HCT116 (cell line): ENCODE results near the gene SF3B5. TPM values are rescaled to one million over a fixed set of nuclear protein-coding genes. Genes with fewer than 3 reads are reported as not detected.
A peak's percentile ranks its signal among the peaks of the same experiment; 100 is the strongest.

Source experiments
- ATAC-seq: fragments of 200-7000 bp; cut with Tn5 transposase; 2 replicates; pipeline ENCODE4 v1.9.1; 2020; ENCODE audit warnings: mild to moderate bottlenecking, moderate library complexity
- BruUV-seq: library from RNA; stranded (reverse); fragments of 400-500 nt; replicated peaks from 2 replicates; lab custom pipeline; 2021; lab: Mats Ljungman, UMichigan
- CTCF ChIA-PET: fragments of 300-600 bp; sonication (Branson Sonifier 250); formaldehyde crosslinking; loops from one replicate; lab custom pipeline; 2021; ENCODE audit warnings: antibody characterized with exemption; lab: Charles Lee
- POLR2A ChIA-PET: fragments of 300-600, 350-600 bp; sonication (Branson Sonifier 250); formaldehyde crosslinking; loops from one replicate; lab custom pipeline; 2021; ENCODE audit warnings: antibody characterized with exemption; lab: Charles Lee
- RAD21 ChIA-PET, 2 experiments: fragments of 300-600 bp; sonication (Branson Sonifier 250); formaldehyde crosslinking; loops; one replicate each; lab custom pipeline; 2023; ENCODE audit warnings: low total read pairs in 2 of 2; ENCODE audit not compliant: uncharacterized antibody in 2 of 2, unreplicated experiment in 2 of 2, low non-redundant PET in 1 of 2; lab: Charles Lee
- DNase-seq: peaks from one replicate; pipeline ENCODE4 v3.0.0-alpha.2; 2010; ENCODE audit warnings: low read depth, low spot score
- H2AFZ ChIP-seq: fragments of 200-600 bp; shearing (Covaris generic), sonication (generic); 2 replicates; pipeline ENCODE4 v1.6.1; 2017; ENCODE audit warnings: low read depth, mixed run types, mixed read lengths, antibody characterized with exemption, low read length; ENCODE audit not compliant: poor library complexity, severe bottlenecking
- H3K27ac ChIP-seq: 2 replicates; pipeline ENCODE4 v1.5.1; 2012; ENCODE audit warnings: low read depth, low read length
- H3K27me3 ChIP-seq: fragments of 200-600 bp; sonication (generic); 2 replicates; pipeline ENCODE4 v1.6.1; 2016; ENCODE audit warnings: mixed run types, low read length, mixed read lengths; ENCODE audit not compliant: insufficient read depth
- H3K36me3 ChIP-seq, 2 experiments: fragments of 200-500 bp in 1 of 2; fragments of 200-600 bp in 1 of 2; sonication (Bioruptor generic) in 1 of 2; sonication (generic) in 1 of 2; 2 replicates each; pipeline versions ENCODE4 v1.5.1 to v1.6.1; 2014 to 2016; ENCODE audit warnings: low read length in 2 of 2, inconsistent platforms in 1 of 2, mixed read lengths in 1 of 2, mixed run types in 1 of 2; ENCODE audit not compliant: insufficient read depth in 2 of 2, control insufficient read depth in 1 of 2
- H3K4me1 ChIP-seq, 2 experiments: fragments of 200-600 bp in 1 of 2; sonication (generic) in 1 of 2; 2 replicates each; pipeline versions ENCODE4 v1.5.1 to v1.6.1; 2012 to 2017; ENCODE audit warnings: low read length in 2 of 2, inconsistent platforms in 1 of 2, mild to moderate bottlenecking in 1 of 2, mixed read lengths in 1 of 2, mixed run types in 1 of 2, moderate library complexity in 1 of 2; ENCODE audit not compliant: insufficient read depth in 2 of 2, control insufficient read depth in 1 of 2
- H3K4me2 ChIP-seq: fragments of 200-600 bp; sonication (generic); 2 replicates; pipeline ENCODE4 v1.6.1; 2017; ENCODE audit warnings: mixed run types, low read length, mixed read lengths
- H3K4me3 ChIP-seq, 2 experiments: fragments of 200-600 bp in 1 of 2; sonication (generic) in 1 of 2; replicated peaks in 1 of 2; 2 replicates each; pipeline ENCODE4 v1.5.1; 2011 to 2016; ENCODE audit warnings: low read length in 2 of 2, control low read depth in 1 of 2, low read depth in 1 of 2, mild to moderate bottlenecking in 1 of 2, mixed read lengths in 1 of 2, mixed run types in 1 of 2
- H3K79me2 ChIP-seq: fragments of 200-600 bp; sonication (generic); 2 replicates; pipeline ENCODE4 v1.6.1; 2017; ENCODE audit warnings: mild to moderate bottlenecking, mixed run types, low read length, moderate library complexity, mixed read lengths; ENCODE audit not compliant: insufficient read depth
- H3K9ac ChIP-seq: fragments of 200-600 bp; sonication (generic); 2 replicates; pipeline ENCODE4 v1.6.1; 2016; ENCODE audit warnings: low read length, mixed read lengths
- H3K9me2 ChIP-seq: fragments of 200-600 bp; sonication (generic), shearing (Covaris generic); 2 replicates; pipeline ENCODE4 v1.6.1; 2017; ENCODE audit warnings: mixed run types, mild to moderate bottlenecking, moderate library complexity; ENCODE audit not compliant: insufficient read depth
- H3K9me3 ChIP-seq, 2 experiments: fragments of 200-500 bp in 1 of 2; fragments of 200-600 bp in 1 of 2; sonication (Bioruptor generic) in 1 of 2; sonication (generic) in 1 of 2; 2 replicates each; pipeline ENCODE4 v1.6.1; 2014 to 2017; ENCODE audit warnings: low read length in 2 of 2, mixed read lengths in 2 of 2, inconsistent platforms in 1 of 2, low read depth in 1 of 2, mild to moderate bottlenecking in 1 of 2, mixed run types in 1 of 2, moderate library complexity in 1 of 2; ENCODE audit not compliant: control insufficient read depth in 1 of 2, insufficient read depth in 1 of 2
- H4K20me1 ChIP-seq: fragments of 200-600 bp; sonication (generic), shearing (Covaris generic); 2 replicates; pipeline ENCODE4 v1.6.1; 2017; ENCODE audit warnings: mixed run types, mild to moderate bottlenecking, moderate library complexity; ENCODE audit not compliant: insufficient read depth
- CBX3 ChIP-seq: IDR thresholded peaks from 2 replicates; pipeline ENCODE4 v1.6.1; 2012; ENCODE audit warnings: low read depth
- CEBPB ChIP-seq: IDR thresholded peaks from 2 replicates; pipeline ENCODE4 v1.6.1; 2012; ENCODE audit warnings: low read depth
- ELF1 ChIP-seq: IDR thresholded peaks from 2 replicates; pipeline ENCODE4 v1.6.1; 2012; ENCODE audit warnings: low read depth, borderline replicate concordance
- EZH2phosphoT487 ChIP-seq: fragments of 200-600 bp; IDR thresholded peaks from 2 replicates; pipeline ENCODE4 v1.6.1; 2018; ENCODE audit warnings: antibody characterized with exemption, borderline replicate concordance
- FOSL1 ChIP-seq: IDR thresholded peaks from 2 replicates; pipeline ENCODE4 v1.6.1; 2012; ENCODE audit warnings: low read depth
- JUND ChIP-seq: IDR thresholded peaks from 2 replicates; pipeline ENCODE4 v1.6.1; 2012
- POLR2A ChIP-seq: IDR thresholded peaks from 2 replicates; pipeline ENCODE4 v1.7.0; 2011; ENCODE audit warnings: borderline replicate concordance; ENCODE audit not compliant: insufficient read depth, insufficient read length; ENCODE audit errors: extremely low read depth
- POLR2AphosphoS5 ChIP-seq: IDR thresholded peaks from 2 replicates; pipeline ENCODE4 v1.6.1; 2011; ENCODE audit warnings: mild to moderate bottlenecking, low read depth, low read length, moderate library complexity
- SP1 ChIP-seq: IDR thresholded peaks from 2 replicates; pipeline ENCODE4 v1.6.1; 2012; ENCODE audit warnings: low read depth
- TCF7L2 ChIP-seq: IDR thresholded peaks from 2 replicates; pipeline ENCODE4 v1.7.0; 2011; ENCODE audit warnings: borderline replicate concordance, inconsistent platforms; ENCODE audit not compliant: insufficient read depth, insufficient read length; ENCODE audit errors: extremely low read depth
- ZFX ChIP-seq: fragments of 450-650 bp; IDR thresholded peaks from 2 replicates; pipeline ENCODE4 v1.6.1; 2017
- intact Hi-C: fragments of 100-400 bp; cut with micrococcal nuclease; formaldehyde crosslinking; loops from 2 replicates; pipeline ENCODE4 v1.10.0; 2022
- total RNA-seq: library from RNA; stranded (reverse); gene quantifications from one replicate; pipeline ENCODE4 v1.2.1, GENCODE V29; 2021; ENCODE audit not compliant: unreplicated experiment
- TF ChIP-seq, protein P1 (sequence below): IDR thresholded peaks from 2 replicates; pipeline ENCODE4 v1.6.1; 2011; ENCODE audit warnings: mild to moderate bottlenecking, low read length, moderate library complexity; ENCODE audit not compliant: insufficient replicate concordance; ENCODE audit errors: extremely low read depth

Gene SF3B5
- total RNA-seq, 1 experiment from 2014 or later: 173 TPM

DNA sequence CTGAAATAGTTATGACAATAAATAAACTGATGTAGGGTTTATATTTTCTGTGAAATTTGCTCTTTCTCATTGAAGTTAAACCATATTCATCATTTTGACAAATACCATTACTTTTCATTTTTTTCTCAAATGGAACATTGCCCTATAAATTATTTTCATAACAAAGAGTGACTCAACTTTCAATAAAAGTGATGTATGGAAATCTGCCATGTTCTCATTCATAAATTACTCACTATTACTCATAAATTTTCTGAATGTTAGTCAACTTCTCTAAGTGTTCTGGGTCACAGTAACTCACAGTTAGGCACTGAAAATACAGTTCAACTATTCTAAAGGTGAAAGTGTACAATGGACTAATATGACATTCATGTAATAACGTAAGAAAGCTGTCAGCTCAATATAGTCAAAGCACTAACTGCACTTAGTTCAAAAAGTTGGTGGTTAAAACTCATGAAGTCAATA is 35.9 kb upstream of the SF3B5 start (continued):
- TF ChIP-seq POLR2A: no peak
- no peak for TF ChIP-seq ZFX
- no peak for TF ChIP-seq TCF7L2
- TF ChIP-seq FOSL1: peak; percentile 97
- peak; percentile 65; the same call in 1 of the 2 replicates for TF ChIP-seq CEBPB
- TF ChIP-seq SP1: peak; percentile 77
- TF ChIP-seq CBX3: no peak
- TF ChIP-seq, protein P1, sequence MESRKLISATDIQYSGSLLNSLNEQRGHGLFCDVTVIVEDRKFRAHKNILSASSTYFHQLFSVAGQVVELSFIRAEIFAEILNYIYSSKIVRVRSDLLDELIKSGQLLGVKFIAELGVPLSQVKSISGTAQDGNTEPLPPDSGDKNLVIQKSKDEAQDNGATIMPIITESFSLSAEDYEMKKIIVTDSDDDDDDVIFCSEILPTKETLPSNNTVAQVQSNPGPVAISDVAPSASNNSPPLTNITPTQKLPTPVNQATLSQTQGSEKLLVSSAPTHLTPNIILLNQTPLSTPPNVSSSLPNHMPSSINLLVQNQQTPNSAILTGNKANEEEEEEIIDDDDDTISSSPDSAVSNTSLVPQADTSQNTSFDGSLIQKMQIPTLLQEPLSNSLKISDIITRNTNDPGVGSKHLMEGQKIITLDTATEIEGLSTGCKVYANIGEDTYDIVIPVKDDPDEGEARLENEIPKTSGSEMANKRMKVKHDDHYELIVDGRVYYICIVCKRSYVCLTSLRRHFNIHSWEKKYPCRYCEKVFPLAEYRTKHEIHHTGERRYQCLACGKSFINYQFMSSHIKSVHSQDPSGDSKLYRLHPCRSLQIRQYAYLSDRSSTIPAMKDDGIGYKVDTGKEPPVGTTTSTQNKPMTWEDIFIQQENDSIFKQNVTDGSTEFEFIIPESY: no peak

- Histone ChIP-seq H3K27ac (no peak overlapping the region), H3K36me3 (no peaks in the 10 kb centered on the region), H3K9me2 (no peaks in the 10 kb centered on the region), H3K4me3 (no peak overlapping the region), H3K79me2 (no peaks in the 10 kb centered on the region), H3K4me1 (peaks cover 0 to 13% of the 10 kb centered on the region in 2 experiments; a peak in 2 of 4 replicates), H3K27me3 (no peaks in the 10 kb centered on the region), H3K9me3 (no peaks in the 10 kb centered on the region), H3K4me2 (no peak overlapping the region), H4K20me1 (no peaks in the 10 kb centered on the region), H2AFZ (peak overlapping the region; percentile 42), H3K9ac (no peak overlapping the region)
- ATAC-seq (no peak), DNase-seq (no peak)
- POLR2A ChIA-PET: no interaction called here
- BruUV-seq: no TSS peak
- RAD21 ChIA-PET: no interaction called here
- intact Hi-C loops: no loop called here
- TF ChIP-seq POLR2AphosphoS5: no peak
- no peak for TF ChIP-seq ELF1
- TF ChIP-seq JUND: no peak
- no peak for TF ChIP-seq EZH2phosphoT487
- CTCF ChIA-PET: no interaction called here
These were observed 34.1 kb upstream of the SF3B5 start for GRCh38 chr6:144129469-144129868.
